SKM-1 (cell line): Measurements from ENCODE around the gene SIGLEC5.
"Not testable (repeated sequence)": the region's sequence is repeated elsewhere in the genome, so short reads cannot be mapped to it uniquely, and the experiment has no call there.

Source experiments
- DNase-seq: peaks from one replicate; lab custom pipeline; 2025; ENCODE audit not compliant: unreplicated experiment; lab: John Stamatoyannopoulos, UW

The SIGLEC5 gene

GRCh38 chr19:51630315-51630714 lies at the start of gene SIGLEC5:
SIGLEC5 (minus strand) TSS chr19:51630401; CDS start chr19:51630335, 66 bp downstream.
- DNase-seq, result not testable (repeated sequence)

- no peak for DNase-seq
Measured at GRCh38 chr19:51676566-51677083, 46.4 kb upstream of the SIGLEC5 start.

- not testable (repeated sequence) for DNase-seq
Measured at GRCh38 chr19:51675911-51676565, 45.8 kb upstream of the SIGLEC5 start.

GRCh38 chr19:51668216-51668615 lies 38.0 kb upstream of the SIGLEC5 start:
- no peak for DNase-seq

GRCh38 chr19:51664997-51665396 lies 34.8 kb upstream of the SIGLEC5 start:
- no peak for DNase-seq

- no peak for DNase-seq
Measured at GRCh38 chr19:51664131-51664530, 33.9 kb upstream of the SIGLEC5 start.

- no peak for DNase-seq
Measured at GRCh38 chr19:51663650-51664049, 33.4 kb upstream of the SIGLEC5 start.

- peak; percentile 17 for DNase-seq
Measured at GRCh38 chr19:51660975-51661600, 30.9 kb upstream of the SIGLEC5 start.

- no peak for DNase-seq
Measured at GRCh38 chr19:51654783-51655182, 24.6 kb upstream of the SIGLEC5 start.

GRCh38 chr19:51653162-51653561 lies 23.0 kb upstream of the SIGLEC5 start:
- DNase-seq, result no peak

- no peak for DNase-seq
Measured at GRCh38 chr19:51652266-51652665, 22.1 kb upstream of the SIGLEC5 start.

GRCh38 chr19:51651216-51651846 lies 21.1 kb upstream of the SIGLEC5 start:
- DNase-seq, result peak; percentile 65

GRCh38 chr19:51647318-51647717 lies 17.1 kb upstream of the SIGLEC5 start:
- DNase-seq, result no peak

GRCh38 chr19:51646730-51647129 lies 16.5 kb upstream of the SIGLEC5 start, which contains the start of gene SIGLEC14:
SIGLEC14 (minus strand) TSS chr19:51646825; CDS start chr19:51646759, 66 bp downstream.
- not testable (repeated sequence) for DNase-seq

- no peak for DNase-seq
Measured at GRCh38 chr19:51644636-51645271, 14.6 kb upstream of the SIGLEC5 start.

- no peak for DNase-seq
Measured at GRCh38 chr19:51641648-51642047, 11.4 kb upstream of the SIGLEC5 start.

GRCh38 chr19:51640386-51640785 lies 10.2 kb upstream of the SIGLEC5 start:
- no peak for DNase-seq

- no peak for DNase-seq
Measured at GRCh38 chr19:51639916-51640315, 9.7 kb upstream of the SIGLEC5 start.

GRCh38 chr19:51637362-51637978 lies 7.3 kb upstream of the SIGLEC5 start:
- no peak for DNase-seq

GRCh38 chr19:51632126-51632525 lies 1.9 kb upstream of the SIGLEC5 start:
- DNase-seq, result no peak
